ENCODE data around the gene PBX3. TPM values are rescaled to one million over a fixed set of nuclear protein-coding genes. Genes with fewer than 3 reads are reported as not detected.

Gene PBX3
- total RNA-seq, 1 experiment from 2014 or later = 7.7 TPM

DNA sequence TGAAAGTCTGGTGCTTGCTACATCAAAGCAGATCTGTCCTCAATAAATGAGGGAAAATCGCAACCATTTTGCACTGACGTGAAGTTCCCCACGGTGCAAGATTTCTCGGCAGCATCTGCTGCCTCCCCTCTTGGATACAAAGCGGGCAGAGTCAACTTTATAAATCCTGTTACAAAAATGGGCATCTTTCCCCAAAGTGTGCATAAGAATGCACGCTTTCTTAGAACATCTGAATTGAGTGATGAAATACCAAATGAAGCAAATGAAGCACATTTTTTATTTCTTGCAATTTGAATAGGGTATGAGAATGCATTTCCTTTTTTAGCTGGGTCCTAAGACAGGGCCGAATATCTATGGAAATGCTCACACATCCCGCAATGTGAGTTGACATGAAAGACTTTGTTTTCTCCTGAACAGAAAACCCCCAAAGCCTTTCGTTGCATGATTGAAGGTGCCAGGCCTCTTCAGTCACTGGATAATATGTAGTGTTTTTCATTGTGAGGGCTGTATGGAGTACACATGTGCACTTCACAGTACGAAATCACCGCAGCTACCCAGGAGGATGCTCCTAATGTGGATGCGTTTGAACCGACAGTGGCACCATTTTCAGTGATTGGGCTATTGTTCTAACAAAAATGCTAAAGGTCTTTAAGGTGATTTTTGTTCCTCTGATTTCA lies 20.6 kb upstream of the PBX3 start:
- no peaks in the 10 kb centered on the region for H3K4me1 Mint-ChIP-seq (ENCODE audit: low read depth, unreplicated experiment)
- CTCF ChIA-PET = no interaction called here
- Histone ChIP-seq H3K36me3 (ENCODE audit: control insufficient read depth, insufficient read depth, low read length) (no peaks in the 10 kb centered on the region), H3K4me3 (ENCODE audit: low read depth, low read length) (no peak overlapping the region), H3K27me3 (replicated peaks; ENCODE audit: control insufficient read depth, insufficient read depth, low read length) (no peaks in the 10 kb centered on the region), H3K9me3 (no peaks in the 10 kb centered on the region), H3K4me1 (no peaks in the 10 kb centered on the region)
- no peak overlapping the region for H3K4me3 Mint-ChIP-seq (ENCODE audit: unreplicated experiment)
- H3K27me3 Mint-ChIP-seq (ENCODE audit: insufficient read depth, unreplicated experiment) = peaks cover 6% of the 10 kb centered on the region
- no peak overlapping the region for H3K27ac Mint-ChIP-seq (ENCODE audit: unreplicated experiment)
- no peaks in the 10 kb centered on the region for H3K36me3 Mint-ChIP-seq (ENCODE audit: insufficient read depth, unreplicated experiment)
- H3K9me3 Mint-ChIP-seq (ENCODE audit: unreplicated experiment) = no peaks in the 10 kb centered on the region
- no TSS peak for BruUV-seq (replicated peaks)
- intact Hi-C loops (cut with micrococcal nuclease; ENCODE audit: unreplicated experiment) = no loop called here
- POLR2A ChIA-PET = no interaction called here
- DNase-seq = no peak
- TF ChIP-seq, protein P1, sequence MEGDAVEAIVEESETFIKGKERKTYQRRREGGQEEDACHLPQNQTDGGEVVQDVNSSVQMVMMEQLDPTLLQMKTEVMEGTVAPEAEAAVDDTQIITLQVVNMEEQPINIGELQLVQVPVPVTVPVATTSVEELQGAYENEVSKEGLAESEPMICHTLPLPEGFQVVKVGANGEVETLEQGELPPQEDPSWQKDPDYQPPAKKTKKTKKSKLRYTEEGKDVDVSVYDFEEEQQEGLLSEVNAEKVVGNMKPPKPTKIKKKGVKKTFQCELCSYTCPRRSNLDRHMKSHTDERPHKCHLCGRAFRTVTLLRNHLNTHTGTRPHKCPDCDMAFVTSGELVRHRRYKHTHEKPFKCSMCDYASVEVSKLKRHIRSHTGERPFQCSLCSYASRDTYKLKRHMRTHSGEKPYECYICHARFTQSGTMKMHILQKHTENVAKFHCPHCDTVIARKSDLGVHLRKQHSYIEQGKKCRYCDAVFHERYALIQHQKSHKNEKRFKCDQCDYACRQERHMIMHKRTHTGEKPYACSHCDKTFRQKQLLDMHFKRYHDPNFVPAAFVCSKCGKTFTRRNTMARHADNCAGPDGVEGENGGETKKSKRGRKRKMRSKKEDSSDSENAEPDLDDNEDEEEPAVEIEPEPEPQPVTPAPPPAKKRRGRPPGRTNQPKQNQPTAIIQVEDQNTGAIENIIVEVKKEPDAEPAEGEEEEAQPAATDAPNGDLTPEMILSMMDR (IDR thresholded peaks at IDR 0.05; ENCODE audit: insufficient read depth in 1 of 2, low read depth in 1 of 2, low read length in 1 of 2, severe bottlenecking in 1 of 2, unreplicated experiment in 1 of 2) = no peak

DNA sequence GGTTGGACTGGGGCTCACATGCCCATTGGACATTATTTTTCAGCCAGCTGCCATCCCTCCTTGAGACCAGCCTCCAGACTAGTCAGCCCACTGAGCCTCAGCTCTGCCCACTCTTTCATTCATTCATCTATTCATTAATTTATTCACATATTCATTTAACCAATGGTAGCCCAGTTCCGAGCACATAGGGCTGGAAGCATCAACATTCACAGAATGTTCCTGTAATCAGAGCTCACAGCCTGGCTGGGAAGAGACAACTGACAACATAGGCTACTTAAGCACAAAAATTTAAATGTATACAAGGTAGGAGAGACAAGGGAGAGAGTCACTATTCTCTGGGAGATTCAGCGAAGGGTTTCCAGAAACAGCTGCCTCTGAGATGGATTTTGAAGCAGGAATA lies 17.0 kb upstream of the PBX3 start:
- no TSS peak for BruUV-seq (replicated peaks)
- H3K9me3 ChIP-seq = no peaks in the 10 kb centered on the region
- no peak overlapping the region for H3K27ac Mint-ChIP-seq (ENCODE audit: unreplicated experiment)
- DNase-seq = no peak
- H3K36me3 Mint-ChIP-seq (ENCODE audit: insufficient read depth, unreplicated experiment) = no peaks in the 10 kb centered on the region
- no peaks in the 10 kb centered on the region for H3K36me3 ChIP-seq (ENCODE audit: control insufficient read depth, insufficient read depth, low read length)
- no peaks in the 10 kb centered on the region for H3K4me1 Mint-ChIP-seq (ENCODE audit: low read depth, unreplicated experiment)
- no peaks in the 10 kb centered on the region for H3K9me3 Mint-ChIP-seq (ENCODE audit: unreplicated experiment)
- no peak overlapping the region for H3K4me3 ChIP-seq (ENCODE audit: low read depth, low read length)
- ChIA-PET POLR2A (no interaction called here), CTCF (no interaction called here)
- peaks cover 9% of the 10 kb centered on the region for H3K27me3 Mint-ChIP-seq (ENCODE audit: insufficient read depth, unreplicated experiment)
- H3K4me1 ChIP-seq = no peaks in the 10 kb centered on the region
- TF ChIP-seq, protein P1 (IDR thresholded peaks at IDR 0.05; ENCODE audit: insufficient read depth in 1 of 2, low read depth in 1 of 2, low read length in 1 of 2, severe bottlenecking in 1 of 2, unreplicated experiment in 1 of 2) = no peak
- H3K27me3 ChIP-seq (replicated peaks; ENCODE audit: control insufficient read depth, insufficient read depth, low read length) = no peaks in the 10 kb centered on the region
- no peak overlapping the region for H3K4me3 Mint-ChIP-seq (ENCODE audit: unreplicated experiment)
- intact Hi-C loops (cut with micrococcal nuclease; ENCODE audit: unreplicated experiment) = no loop called here

DNA sequence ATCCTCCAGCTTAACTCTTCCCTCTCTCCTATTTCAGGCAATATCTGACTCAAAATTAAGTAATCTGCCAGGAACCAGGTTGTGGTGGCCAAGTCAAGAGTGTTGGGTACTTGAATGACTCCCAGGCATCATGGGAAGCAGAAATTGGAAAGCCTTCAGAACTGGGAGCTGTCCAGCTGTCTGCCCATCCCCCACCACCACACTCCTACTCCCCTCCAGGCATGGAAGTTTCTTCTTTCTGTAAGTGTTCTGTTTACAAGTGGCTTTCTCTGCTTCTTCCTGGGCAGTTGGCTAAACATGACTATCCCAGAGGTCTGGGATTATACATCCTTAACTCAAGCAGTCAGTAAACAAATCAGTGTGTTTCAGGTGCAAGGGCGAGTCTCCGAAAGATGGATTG lies 14.6 kb upstream of the PBX3 start:
- H3K4me3 ChIP-seq (ENCODE audit: low read depth, low read length) = no peak overlapping the region
- H3K36me3 Mint-ChIP-seq (ENCODE audit: insufficient read depth, unreplicated experiment) = no peaks in the 10 kb centered on the region
- peaks cover 9% of the 10 kb centered on the region for H3K27me3 Mint-ChIP-seq (ENCODE audit: insufficient read depth, unreplicated experiment)
- no peak overlapping the region for H3K27ac Mint-ChIP-seq (ENCODE audit: unreplicated experiment)
- H3K36me3 ChIP-seq (ENCODE audit: control insufficient read depth, insufficient read depth, low read length) = no peaks in the 10 kb centered on the region
- H3K4me1 Mint-ChIP-seq (ENCODE audit: low read depth, unreplicated experiment) = no peaks in the 10 kb centered on the region
- intact Hi-C loops (cut with micrococcal nuclease; ENCODE audit: unreplicated experiment) = no loop called here
- H3K9me3 Mint-ChIP-seq (ENCODE audit: unreplicated experiment) = no peaks in the 10 kb centered on the region
- no peak overlapping the region for H3K4me3 Mint-ChIP-seq (ENCODE audit: unreplicated experiment)
- no peaks in the 10 kb centered on the region for H3K9me3 ChIP-seq
- ChIA-PET POLR2A (no interaction called here), CTCF (no interaction called here)
- no peaks in the 10 kb centered on the region for H3K27me3 ChIP-seq (replicated peaks; ENCODE audit: control insufficient read depth, insufficient read depth, low read length)
- no peaks in the 10 kb centered on the region for H3K4me1 ChIP-seq
- TF ChIP-seq, protein P1 (IDR thresholded peaks at IDR 0.05; ENCODE audit: insufficient read depth in 1 of 2, low read depth in 1 of 2, low read length in 1 of 2, severe bottlenecking in 1 of 2, unreplicated experiment in 1 of 2) = no peak
- peak in 1 of 2 experiments; percentile 29 for DNase-seq
- no TSS peak for BruUV-seq (replicated peaks)

Measured in Caco-2 (cell line).